SU-DHL-6 (cell line): Measurements from ENCODE around the gene DAPK1.

Source experiments
- EZH2phosphoT487 ChIP-seq: fragments of 200-600 bp; sonication (generic), shearing (Covaris generic); conservative IDR thresholded peaks from 2 replicates; pipeline ENCODE4 v1.6.1; 2018; ENCODE audit warnings: mild to moderate bottlenecking, antibody characterized with exemption, low read length, moderate library complexity, mixed read lengths
- TF ChIP-seq, protein P1 (sequence below): fragments of 200-600 bp; sonication (generic); IDR thresholded peaks from one replicate; pipeline ENCODE4 v1.5.1; 2017; ENCODE audit warnings: antibody characterized with exemption, mild to moderate bottlenecking, low read length, moderate library complexity; ENCODE audit not compliant: insufficient read depth, poor library complexity, severe bottlenecking

GRCh38 chr9:87671478-87671877 lies 173.8 kb downstream of the DAPK1 start:
- TF ChIP-seq, protein P1, sequence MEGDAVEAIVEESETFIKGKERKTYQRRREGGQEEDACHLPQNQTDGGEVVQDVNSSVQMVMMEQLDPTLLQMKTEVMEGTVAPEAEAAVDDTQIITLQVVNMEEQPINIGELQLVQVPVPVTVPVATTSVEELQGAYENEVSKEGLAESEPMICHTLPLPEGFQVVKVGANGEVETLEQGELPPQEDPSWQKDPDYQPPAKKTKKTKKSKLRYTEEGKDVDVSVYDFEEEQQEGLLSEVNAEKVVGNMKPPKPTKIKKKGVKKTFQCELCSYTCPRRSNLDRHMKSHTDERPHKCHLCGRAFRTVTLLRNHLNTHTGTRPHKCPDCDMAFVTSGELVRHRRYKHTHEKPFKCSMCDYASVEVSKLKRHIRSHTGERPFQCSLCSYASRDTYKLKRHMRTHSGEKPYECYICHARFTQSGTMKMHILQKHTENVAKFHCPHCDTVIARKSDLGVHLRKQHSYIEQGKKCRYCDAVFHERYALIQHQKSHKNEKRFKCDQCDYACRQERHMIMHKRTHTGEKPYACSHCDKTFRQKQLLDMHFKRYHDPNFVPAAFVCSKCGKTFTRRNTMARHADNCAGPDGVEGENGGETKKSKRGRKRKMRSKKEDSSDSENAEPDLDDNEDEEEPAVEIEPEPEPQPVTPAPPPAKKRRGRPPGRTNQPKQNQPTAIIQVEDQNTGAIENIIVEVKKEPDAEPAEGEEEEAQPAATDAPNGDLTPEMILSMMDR, result no peak
- TF ChIP-seq EZH2phosphoT487, result no peak
